GM19193 (cell line): Measurements from ENCODE around the gene NUP50.

Experiments
- POLR2A ChIP-seq: IDR thresholded peaks from 4 replicates; pipeline ENCODE4 v1.6.1; 2011; ENCODE audit not compliant: insufficient read depth, insufficient read length; ENCODE audit errors: extremely low read depth

The NUP50 gene

GRCh38 chr22:45199723-45200122 is 36.0 kb downstream of the NUP50 start:
- TF ChIP-seq POLR2A: no peak

GRCh38 chr22:45200230-45200629 is 36.5 kb downstream of the NUP50 start:
- no peak for TF ChIP-seq POLR2A

GRCh38 chr22:45200860-45201511 is 37.3 kb downstream of the NUP50 start:
- TF ChIP-seq POLR2A: no peak

GRCh38 chr22:45201678-45202332 is 38.1 kb downstream of the NUP50 start:
- no peak for TF ChIP-seq POLR2A

GRCh38 chr22:45202333-45203149 is 38.8 kb downstream of the NUP50 start:
- no peak for TF ChIP-seq POLR2A

GRCh38 chr22:45203150-45203951 is 39.6 kb downstream of the NUP50 start:
- TF ChIP-seq POLR2A: no peak

- TF ChIP-seq POLR2A: no peak
Measured at GRCh38 chr22:45204241-45204640, 40.5 kb downstream of the NUP50 start.

GRCh38 chr22:45204819-45205218 is 41.1 kb downstream of the NUP50 start:
- no peak for TF ChIP-seq POLR2A

- no peak for TF ChIP-seq POLR2A
Measured at GRCh38 chr22:45205276-45205925, 41.7 kb downstream of the NUP50 start.

GRCh38 chr22:45206233-45206632 is 42.5 kb downstream of the NUP50 start:
- no peak for TF ChIP-seq POLR2A

GRCh38 chr22:45207533-45207932 is 43.8 kb downstream of the NUP50 start:
- TF ChIP-seq POLR2A: no peak

GRCh38 chr22:45207981-45208664 is 44.4 kb downstream of the NUP50 start:
- TF ChIP-seq POLR2A: no peak

GRCh38 chr22:45208696-45208992 is 44.9 kb downstream of the NUP50 start:
- TF ChIP-seq POLR2A: no peak
